Memory B cell (primary cell): ENCODE results near the gene RASSF6.
A peak's percentile ranks its signal among the peaks of the same experiment; 100 is the strongest.
"Not testable (repeated sequence)": the region's sequence is repeated elsewhere in the genome, so short reads cannot be mapped to it uniquely, and the experiment has no call there.

ENCODE experiments used
- ATAC-seq: fragments of 150-1000 bp; cut with Tn5 transposase; 2 replicates; pipeline ENCODE4 v1.10.0; 2021; ENCODE audit warnings: low read depth, mild to moderate bottlenecking, moderate library complexity
- DNase-seq, 2 donors: peaks; one replicate each; pipeline ENCODE4 v3.0.0; 2022; ENCODE audit warnings: low spot score in 2 of 2
- H3K27ac Mint-ChIP-seq: one replicate; pipeline ENCODE4 v1.8.0; 2022; ENCODE audit warnings: mild to moderate bottlenecking, moderate library complexity, mixed read lengths
- H3K27me3 Mint-ChIP-seq: one replicate; pipeline ENCODE4 v1.8.0; 2022; ENCODE audit warnings: mixed read lengths
- H3K36me3 Mint-ChIP-seq: one replicate; pipeline ENCODE4 v1.8.0; 2022; ENCODE audit warnings: mild to moderate bottlenecking, mixed read lengths
- H3K4me1 Mint-ChIP-seq: one replicate; pipeline ENCODE4 v1.8.0; 2022; ENCODE audit warnings: mixed read lengths
- H3K4me3 Mint-ChIP-seq: one replicate; pipeline ENCODE4 v1.8.0; 2022; ENCODE audit warnings: mild to moderate bottlenecking, moderate library complexity, mixed read lengths
- H3K9me3 Mint-ChIP-seq: one replicate; pipeline ENCODE4 v1.8.0; 2022; ENCODE audit warnings: mixed read lengths

Gene RASSF6

GRCh38 chr4:73603854-73604584 is 16.2 kb downstream of the RASSF6 start:
- ATAC-seq (peak; percentile 64), DNase-seq (no peak)
- peaks cover 24% of the 10 kb centered on the region for H3K4me1 Mint-ChIP-seq
- peaks cover 1% of the 10 kb centered on the region for H3K36me3 Mint-ChIP-seq
- peak overlapping the region; percentile 88 for H3K27ac Mint-ChIP-seq
- H3K9me3 Mint-ChIP-seq = no peaks in the 10 kb centered on the region
- no peaks in the 10 kb centered on the region for H3K27me3 Mint-ChIP-seq
- H3K4me3 Mint-ChIP-seq = peak overlapping the region; percentile 12

- no peaks in the 10 kb centered on the region for H3K9me3 Mint-ChIP-seq
- H3K4me3 Mint-ChIP-seq = no peak overlapping the region
- peaks cover 1% of the 10 kb centered on the region for H3K36me3 Mint-ChIP-seq
- no peaks in the 10 kb centered on the region for H3K27me3 Mint-ChIP-seq
- DNase-seq (no peak), ATAC-seq (peak; percentile 60)
- peak overlapping the region; percentile 88 for H3K27ac Mint-ChIP-seq
- peaks cover 28% of the 10 kb centered on the region for H3K4me1 Mint-ChIP-seq
These were observed 16.9 kb downstream of the RASSF6 start for GRCh38 chr4:73603271-73603710.

GRCh38 chr4:73600954-73601353 is 19.3 kb downstream of the RASSF6 start:
- ATAC-seq (no peak), DNase-seq (no peak)
- Mint-ChIP-seq H3K4me3 (no peak overlapping the region), H3K4me1 (peaks cover 22% of the 10 kb centered on the region), H3K9me3 (no peaks in the 10 kb centered on the region), H3K27ac (peak overlapping the region; percentile 1), H3K27me3 (no peaks in the 10 kb centered on the region), H3K36me3 (peaks cover 4% of the 10 kb centered on the region)

- no peak for DNase-seq
- Mint-ChIP-seq H3K4me3 (no peak overlapping the region), H3K36me3 (peaks cover 4% of the 10 kb centered on the region), H3K27ac (no peak overlapping the region), H3K9me3 (no peaks in the 10 kb centered on the region), H3K4me1 (peaks cover 16% of the 10 kb centered on the region), H3K27me3 (no peaks in the 10 kb centered on the region)
- no peak for ATAC-seq
These were observed 21.1 kb downstream of the RASSF6 start for GRCh38 chr4:73599182-73599581.

GRCh38 chr4:73597594-73597993 is 22.6 kb downstream of the RASSF6 start:
- Mint-ChIP-seq H3K4me3 (no peak overlapping the region), H3K27ac (no peak overlapping the region), H3K36me3 (peaks cover 4% of the 10 kb centered on the region), H3K4me1 (peaks cover 15% of the 10 kb centered on the region), H3K9me3 (no peaks in the 10 kb centered on the region), H3K27me3 (no peaks in the 10 kb centered on the region)
- ATAC-seq = no peak
- no peak for DNase-seq

GRCh38 chr4:73597183-73597582 is 23.1 kb downstream of the RASSF6 start:
- peaks cover 15% of the 10 kb centered on the region for H3K4me1 Mint-ChIP-seq
- not testable (repeated sequence) for H3K27ac Mint-ChIP-seq, ATAC-seq, H3K4me3 Mint-ChIP-seq, DNase-seq, H3K9me3 Mint-ChIP-seq, H3K36me3 Mint-ChIP-seq, H3K27me3 Mint-ChIP-seq

- Mint-ChIP-seq H3K27ac (no peak overlapping the region), H3K9me3 (no peaks in the 10 kb centered on the region), H3K27me3 (peaks cover 3% of the 10 kb centered on the region), H3K36me3 (peaks cover 4% of the 10 kb centered on the region), H3K4me3 (no peak overlapping the region), H3K4me1 (peaks cover 19% of the 10 kb centered on the region)
- DNase-seq (no peak), ATAC-seq (no peak)
These were observed 24.2 kb downstream of the RASSF6 start for GRCh38 chr4:73596001-73596400.

- DNase-seq = no peak
- peaks cover 26% of the 10 kb centered on the region for H3K4me1 Mint-ChIP-seq
- no peaks in the 10 kb centered on the region for H3K9me3 Mint-ChIP-seq
- no peak for ATAC-seq
- H3K36me3 Mint-ChIP-seq = peaks cover 2% of the 10 kb centered on the region
- no peak overlapping the region for H3K27ac Mint-ChIP-seq
- H3K4me3 Mint-ChIP-seq = no peak overlapping the region
- peaks cover 3% of the 10 kb centered on the region for H3K27me3 Mint-ChIP-seq
These were observed 26.5 kb downstream of the RASSF6 start for GRCh38 chr4:73593631-73594241.

- DNase-seq (no peak), ATAC-seq (peak; percentile 82)
- H3K9me3 Mint-ChIP-seq = no peaks in the 10 kb centered on the region
- H3K27ac Mint-ChIP-seq = peak overlapping the region; percentile 95
- H3K4me3 Mint-ChIP-seq = peak overlapping the region; percentile 49
- H3K4me1 Mint-ChIP-seq = peaks cover 22% of the 10 kb centered on the region
- peaks cover 3% of the 10 kb centered on the region for H3K27me3 Mint-ChIP-seq
- H3K36me3 Mint-ChIP-seq = peaks cover 1% of the 10 kb centered on the region
These were observed 30.1 kb downstream of the RASSF6 start for GRCh38 chr4:73589887-73590801.

GRCh38 chr4:73589261-73589847 is 30.9 kb downstream of the RASSF6 start:
- Mint-ChIP-seq H3K9me3 (no peaks in the 10 kb centered on the region), H3K4me1 (peaks cover 22% of the 10 kb centered on the region), H3K36me3 (peaks cover 1% of the 10 kb centered on the region), H3K27ac (peak overlapping the region; percentile 95), H3K4me3 (peak overlapping the region; percentile 49), H3K27me3 (peaks cover 3% of the 10 kb centered on the region)
- ATAC-seq (peak; percentile 51), DNase-seq (no peak)

- no peaks in the 10 kb centered on the region for H3K9me3 Mint-ChIP-seq
- H3K27ac Mint-ChIP-seq = no peak overlapping the region
- H3K4me3 Mint-ChIP-seq = no peak overlapping the region
- DNase-seq (no peak), ATAC-seq (no peak)
- peaks cover 3% of the 10 kb centered on the region for H3K27me3 Mint-ChIP-seq
- H3K4me1 Mint-ChIP-seq = peaks cover 22% of the 10 kb centered on the region
- peaks cover 1% of the 10 kb centered on the region for H3K36me3 Mint-ChIP-seq
These were observed 31.6 kb downstream of the RASSF6 start for GRCh38 chr4:73588613-73589012.

GRCh38 chr4:73586666-73587065 is 33.6 kb downstream of the RASSF6 start:
- no peaks in the 10 kb centered on the region for H3K9me3 Mint-ChIP-seq
- no peak for DNase-seq

GRCh38 chr4:73586040-73586439 is 34.2 kb downstream of the RASSF6 start:
- H3K36me3 Mint-ChIP-seq = peaks cover 5% of the 10 kb centered on the region
- ATAC-seq = no peak
- no peak overlapping the region for H3K4me3 Mint-ChIP-seq
- H3K27me3 Mint-ChIP-seq = no peaks in the 10 kb centered on the region
- H3K27ac Mint-ChIP-seq = no peak overlapping the region
- H3K9me3 Mint-ChIP-seq = no peaks in the 10 kb centered on the region
- DNase-seq = no peak
- peaks cover 18% of the 10 kb centered on the region for H3K4me1 Mint-ChIP-seq

More at GRCh38 chr4:73586666-73587065, 33.6 kb downstream of the RASSF6 start:
- ATAC-seq = no peak
- peaks cover 20% of the 10 kb centered on the region for H3K4me1 Mint-ChIP-seq
- no peak overlapping the region for H3K27ac Mint-ChIP-seq
- H3K27me3 Mint-ChIP-seq = peaks cover under 1% of the 10 kb centered on the region
- H3K4me3 Mint-ChIP-seq = no peak overlapping the region
- peaks cover 2% of the 10 kb centered on the region for H3K36me3 Mint-ChIP-seq
